Stimulated activated CD8-positive, alpha-beta memory T cell treated with anti-CD3 and anti-CD28 coated beads, Interleukin-15, amount 100 ng/mL, for 1 hour (primary cell): Measurements from ENCODE around the gene CCT6A.
"Not testable (repeated sequence)": the region's sequence is repeated elsewhere in the genome, so short reads cannot be mapped to it uniquely, and the experiment has no call there.

Source experiments
- DNase-seq: peaks from one replicate; pipeline ENCODE4 v3.0.0-alpha.2; 2020; ENCODE audit warnings: low read depth

Gene CCT6A

GRCh38 chr7:56051053-56051338 lies 569 bp upstream of the CCT6A start:
- DNase-seq: no peak

- DNase-seq: no peak
Observed at GRCh38 chr7:56053379-56053778, 1.8 kb downstream of the CCT6A start.

GRCh38 chr7:56053993-56054392 lies 2.4 kb downstream of the CCT6A start:
- DNase-seq: no peak

GRCh38 chr7:56062382-56062781 lies 10.8 kb downstream of the CCT6A start:
- DNase-seq: no peak

- DNase-seq: no peak
Observed at GRCh38 chr7:56063500-56063881, 11.9 kb downstream of the CCT6A start.

- peak; percentile 80 for DNase-seq
Observed at GRCh38 chr7:56063882-56064625, 12.5 kb downstream of the CCT6A start, which contains the start of gene SUMF2. SUMF2 (plus strand) TSS chr7:56064286; CDS start chr7:56064312, 26 bp downstream.

GRCh38 chr7:56066376-56066775 lies 14.8 kb downstream of the CCT6A start:
- DNase-seq: not testable (repeated sequence)

GRCh38 chr7:56074371-56074791 lies 22.8 kb downstream of the CCT6A start:
- DNase-seq: peak; percentile 27

- no peak for DNase-seq
Observed at GRCh38 chr7:56077681-56078080, 26.1 kb downstream of the CCT6A start.

GRCh38 chr7:56078196-56078595 lies 26.6 kb downstream of the CCT6A start:
- DNase-seq: no peak

- DNase-seq: no peak
Observed at GRCh38 chr7:56079450-56080185, 28.1 kb downstream of the CCT6A start.

- not testable (repeated sequence) for DNase-seq
Observed at GRCh38 chr7:56080726-56081435, 29.3 kb downstream of the CCT6A start.

GRCh38 chr7:56081626-56082340 lies 30.2 kb downstream of the CCT6A start:
- no peak for DNase-seq

- no peak for DNase-seq
Observed at GRCh38 chr7:56083150-56083785, 31.7 kb downstream of the CCT6A start.

GRCh38 chr7:56086761-56087160 lies 35.2 kb downstream of the CCT6A start:
- no peak for DNase-seq

- DNase-seq: no peak
Observed at GRCh38 chr7:56087445-56087844, 35.9 kb downstream of the CCT6A start.

- DNase-seq: no peak
Observed at GRCh38 chr7:56091591-56091990, 40.0 kb downstream of the CCT6A start.

- not testable (repeated sequence) for DNase-seq
Observed at GRCh38 chr7:56092388-56092787, 40.8 kb downstream of the CCT6A start.

- no peak for DNase-seq
Observed at GRCh38 chr7:56092789-56093531, 41.4 kb downstream of the CCT6A start, which contains the start of gene PHKG1. PHKG1 (minus strand) TSS chr7:56092952; CDS start chr7:56088941, 4,011 bp downstream.

GRCh38 chr7:56097700-56098099 lies 46.1 kb downstream of the CCT6A start:
- no peak for DNase-seq
